Fibroblast of lung (primary cell): ENCODE data around the gene SEPTIN8. TPM values are rescaled to one million over a fixed set of nuclear protein-coding genes. Genes with fewer than 3 reads are reported as not detected.

ENCODE experiments used
- DNase-seq, 2 donors: peaks; one replicate each; pipeline versions ENCODE4 v3.0.0 to v3.0.0-alpha.2; 2010; ENCODE audit warnings: low read depth in 2 of 2
- H2AFZ ChIP-seq: 2 replicates; pipeline ENCODE4 v1.5.1; 2012; ENCODE audit warnings: low read length, control low read depth, inconsistent platforms
- H3K27ac ChIP-seq: 2 replicates; pipeline ENCODE4 v1.5.1; 2011; ENCODE audit warnings: low read length, control low read depth; ENCODE audit not compliant: insufficient read depth
- H3K27me3 ChIP-seq: 2 replicates; pipeline ENCODE4 v1.5.1; 2011; ENCODE audit warnings: mild to moderate bottlenecking, low read length; ENCODE audit not compliant: control insufficient read depth, insufficient read depth
- H3K36me3 ChIP-seq: 2 replicates; pipeline ENCODE4 v1.5.1; 2011; ENCODE audit warnings: low read length; ENCODE audit not compliant: control insufficient read depth, insufficient read depth
- H3K4me1 ChIP-seq: 2 replicates; pipeline ENCODE4 v1.5.1; 2011; ENCODE audit warnings: low read length; ENCODE audit not compliant: control insufficient read depth, insufficient read depth; ENCODE audit errors: extremely low read depth
- H3K4me2 ChIP-seq: 2 replicates; pipeline ENCODE4 v1.5.1; 2011; ENCODE audit warnings: low read length, control low read depth; ENCODE audit not compliant: insufficient read depth; ENCODE audit errors: extremely low read depth
- H3K4me3 ChIP-seq, 4 experiments: fragments of 200-600 bp in 1 of 4; sonication (generic) in 1 of 4; replicated peaks in 1 of 4; 2 replicates each; pipeline ENCODE4 v1.5.1; 2011 to 2016; ENCODE audit warnings: low read length in 4 of 4, low read depth in 3 of 4, mild to moderate bottlenecking in 3 of 4, control low read depth in 2 of 4, inconsistent platforms in 1 of 4, mixed read lengths in 1 of 4; ENCODE audit not compliant: insufficient read depth in 1 of 4; ENCODE audit errors: control extremely low read depth in 1 of 4
- H3K79me2 ChIP-seq: 2 replicates; pipeline ENCODE4 v1.5.1; 2012; ENCODE audit warnings: mild to moderate bottlenecking, low read length, inconsistent platforms; ENCODE audit not compliant: control insufficient read depth, insufficient read depth
- H3K9ac ChIP-seq: 2 replicates; pipeline ENCODE4 v1.5.1; 2011; ENCODE audit warnings: mild to moderate bottlenecking, low read length, control low read depth; ENCODE audit not compliant: insufficient read depth
- H3K9me3 ChIP-seq: 2 replicates; pipeline ENCODE4 v1.5.1; 2012; ENCODE audit warnings: low read depth, low read length; ENCODE audit not compliant: control insufficient read depth, insufficient read depth
- H4K20me1 ChIP-seq: 2 replicates; pipeline ENCODE4 v1.5.1; 2011; ENCODE audit warnings: low read length; ENCODE audit not compliant: control insufficient read depth, insufficient read depth; ENCODE audit errors: extremely low read depth
- EZH2 ChIP-seq: IDR thresholded peaks from 2 replicates; pipeline ENCODE4 v1.5.1; 2012; ENCODE audit warnings: low read length, control low read depth, mild to moderate bottlenecking; ENCODE audit errors: missing control alignments
- polyA plus RNA-seq, 2 donors: library from polyadenylated mRNA; depleted of rRNA in 1 of 2; stranded (reverse) in 1 of 2; unstranded in 1 of 2; fragments of >200 nt; gene quantifications; 2 replicates each; pipeline ENCODE4 v1.2.1, GENCODE V29; 2011 to 2012; ENCODE audit warnings: missing spikeins in 1 of 2
- total RNA-seq: library from RNA; depleted of rRNA; stranded (reverse); fragments of >200 nt; gene quantifications from 2 replicates; pipeline ENCODE4 v1.2.1, GENCODE V29; 2014
- TF ChIP-seq, protein P1 (sequence below), 2 donors: IDR thresholded peaks in 1 of 2; conservative IDR thresholded peaks in 1 of 2; 1 replicate in 1 of 2; 2 replicates in 1 of 2; pipeline ENCODE4 v1.5.1; 2011 to 2012; ENCODE audit warnings: low read length in 2 of 2, control low read depth in 1 of 2, inconsistent platforms in 1 of 2, low read depth in 1 of 2, mild to moderate bottlenecking in 1 of 2

The SEPTIN8 gene
- total and polyA plus RNA-seq, 2 donors (not counting 1 experiment from before 2014, with no cell fraction given), result 62.1 to 64.2 TPM

GRCh38 chr5:132821350-132821749 lies 44.3 kb upstream of the SEPTIN8 start:
- Histone ChIP-seq H3K4me3 (no peak overlapping the region), H3K4me1 (peaks cover 2% of the 10 kb centered on the region), H3K79me2 (no peaks in the 10 kb centered on the region), H4K20me1 (no peaks in the 10 kb centered on the region), H3K27ac (no peak overlapping the region), H3K4me2 (no peak overlapping the region), H2AFZ (no peak overlapping the region), H3K9ac (no peak overlapping the region), H3K36me3 (no peaks in the 10 kb centered on the region), H3K27me3 (no peaks in the 10 kb centered on the region), H3K9me3 (no peaks in the 10 kb centered on the region)
- no peak for DNase-seq
- no peak for TF ChIP-seq EZH2
- TF ChIP-seq, protein P1, sequence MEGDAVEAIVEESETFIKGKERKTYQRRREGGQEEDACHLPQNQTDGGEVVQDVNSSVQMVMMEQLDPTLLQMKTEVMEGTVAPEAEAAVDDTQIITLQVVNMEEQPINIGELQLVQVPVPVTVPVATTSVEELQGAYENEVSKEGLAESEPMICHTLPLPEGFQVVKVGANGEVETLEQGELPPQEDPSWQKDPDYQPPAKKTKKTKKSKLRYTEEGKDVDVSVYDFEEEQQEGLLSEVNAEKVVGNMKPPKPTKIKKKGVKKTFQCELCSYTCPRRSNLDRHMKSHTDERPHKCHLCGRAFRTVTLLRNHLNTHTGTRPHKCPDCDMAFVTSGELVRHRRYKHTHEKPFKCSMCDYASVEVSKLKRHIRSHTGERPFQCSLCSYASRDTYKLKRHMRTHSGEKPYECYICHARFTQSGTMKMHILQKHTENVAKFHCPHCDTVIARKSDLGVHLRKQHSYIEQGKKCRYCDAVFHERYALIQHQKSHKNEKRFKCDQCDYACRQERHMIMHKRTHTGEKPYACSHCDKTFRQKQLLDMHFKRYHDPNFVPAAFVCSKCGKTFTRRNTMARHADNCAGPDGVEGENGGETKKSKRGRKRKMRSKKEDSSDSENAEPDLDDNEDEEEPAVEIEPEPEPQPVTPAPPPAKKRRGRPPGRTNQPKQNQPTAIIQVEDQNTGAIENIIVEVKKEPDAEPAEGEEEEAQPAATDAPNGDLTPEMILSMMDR (conservative IDR thresholded peaks at IDR 0.05 in 1 of 2, IDR thresholded peaks at IDR 0.05 in 1 of 2; ENCODE audit: low read depth in 1 of 2, low read length in 2 of 2), result no peak

- Histone ChIP-seq H4K20me1 (no peaks in the 10 kb centered on the region), H3K4me3 (no peak overlapping the region), H2AFZ (peak overlapping the region; percentile 38), H3K9ac (no peak overlapping the region), H3K4me1 (peaks cover 2% of the 10 kb centered on the region), H3K27ac (no peak overlapping the region), H3K4me2 (peak overlapping the region; percentile 78), H3K79me2 (no peaks in the 10 kb centered on the region), H3K27me3 (no peaks in the 10 kb centered on the region), H3K9me3 (no peaks in the 10 kb centered on the region), H3K36me3 (no peaks in the 10 kb centered on the region)
- DNase-seq, result peak; percentile 85 to 94
- TF ChIP-seq EZH2, result no peak
- TF ChIP-seq, protein P1 (conservative IDR thresholded peaks at IDR 0.05 in 1 of 2, IDR thresholded peaks at IDR 0.05 in 1 of 2; ENCODE audit: low read depth in 1 of 2, low read length in 2 of 2), result peak; percentile 84 to 91
These were observed 43.2 kb upstream of the SEPTIN8 start for GRCh38 chr5:132820162-132820754.

- no peaks in the 10 kb centered on the region for H3K36me3 ChIP-seq
- H3K4me1 ChIP-seq, result peaks cover 2% of the 10 kb centered on the region
- no peak overlapping the region for H3K27ac ChIP-seq
- no peaks in the 10 kb centered on the region for H3K79me2 ChIP-seq
- no peak overlapping the region for H3K9ac ChIP-seq
- H3K4me3 ChIP-seq, result no peak overlapping the region
- TF ChIP-seq, protein P1 (conservative IDR thresholded peaks at IDR 0.05 in 1 of 2, IDR thresholded peaks at IDR 0.05 in 1 of 2; ENCODE audit: low read depth in 1 of 2, low read length in 2 of 2), result no peak
- no peak for TF ChIP-seq EZH2
- H4K20me1 ChIP-seq, result no peaks in the 10 kb centered on the region
- H3K4me2 ChIP-seq, result no peak overlapping the region
- H3K27me3 ChIP-seq, result no peaks in the 10 kb centered on the region
- no peak overlapping the region for H2AFZ ChIP-seq
- no peaks in the 10 kb centered on the region for H3K9me3 ChIP-seq
- no peak for DNase-seq
These were observed 42.4 kb upstream of the SEPTIN8 start for GRCh38 chr5:132819468-132819867.
